HUES48 (cell line): Measurements from ENCODE around the gene F7.

Experiments
- H3K27ac ChIP-seq: one replicate; pipeline ENCODE4 v1.7.0; 2013; ENCODE audit warnings: low read depth, low read length, inconsistent platforms
- H3K27me3 ChIP-seq: 2 replicates; pipeline ENCODE4 v1.6.1; 2013; ENCODE audit warnings: mild to moderate bottlenecking, low read length; ENCODE audit not compliant: control insufficient read depth, insufficient read depth
- H3K36me3 ChIP-seq: 2 replicates; pipeline ENCODE4 v1.6.1; 2013; ENCODE audit warnings: low read length; ENCODE audit not compliant: control insufficient read depth, insufficient read depth
- H3K4me1 ChIP-seq: 2 replicates; pipeline ENCODE4 v1.6.1; 2013; ENCODE audit warnings: mild to moderate bottlenecking, low read length; ENCODE audit not compliant: control insufficient read depth, insufficient read depth
- H3K4me3 ChIP-seq: 2 replicates; pipeline ENCODE4 v1.5.1; 2013; ENCODE audit warnings: mild to moderate bottlenecking, low read depth, low read length
- H3K9ac ChIP-seq: 2 replicates; pipeline ENCODE4 v1.6.1; 2013; ENCODE audit warnings: mild to moderate bottlenecking, low read depth, low read length, moderate library complexity
- H3K9me3 ChIP-seq: 2 replicates; pipeline ENCODE4 v1.6.1; 2013; ENCODE audit warnings: low read length; ENCODE audit not compliant: control insufficient read depth, insufficient read depth

F7 gene

GRCh38 chr13:113138792-113139551 is 33.4 kb downstream of the F7 start:
- Histone ChIP-seq H3K36me3 (no peaks in the 10 kb centered on the region), H3K9ac (no peak overlapping the region), H3K27ac (no peak overlapping the region), H3K27me3 (no peaks in the 10 kb centered on the region), H3K4me3 (no peak overlapping the region), H3K4me1 (peaks cover 12% of the 10 kb centered on the region), H3K9me3 (no peaks in the 10 kb centered on the region)

- no peaks in the 10 kb centered on the region for H3K9me3 ChIP-seq
- no peaks in the 10 kb centered on the region for H3K27me3 ChIP-seq
- no peak overlapping the region for H3K9ac ChIP-seq
- H3K4me3 ChIP-seq: no peak overlapping the region
- peaks cover 12% of the 10 kb centered on the region for H3K4me1 ChIP-seq
- no peaks in the 10 kb centered on the region for H3K36me3 ChIP-seq
- no peak overlapping the region for H3K27ac ChIP-seq
Observed at GRCh38 chr13:113139577-113139976, 34.0 kb downstream of the F7 start.

GRCh38 chr13:113140677-113141600 is 35.3 kb downstream of the F7 start:
- no peak overlapping the region for H3K27ac ChIP-seq
- no peaks in the 10 kb centered on the region for H3K36me3 ChIP-seq
- no peak overlapping the region for H3K9ac ChIP-seq
- H3K4me1 ChIP-seq: peaks cover 12% of the 10 kb centered on the region
- no peaks in the 10 kb centered on the region for H3K27me3 ChIP-seq
- no peaks in the 10 kb centered on the region for H3K9me3 ChIP-seq
- H3K4me3 ChIP-seq: no peak overlapping the region

GRCh38 chr13:113141601-113141970 is 36.0 kb downstream of the F7 start:
- Histone ChIP-seq H3K27ac (no peak overlapping the region), H3K36me3 (no peaks in the 10 kb centered on the region), H3K4me3 (no peak overlapping the region), H3K27me3 (no peaks in the 10 kb centered on the region), H3K9ac (no peak overlapping the region), H3K9me3 (no peaks in the 10 kb centered on the region), H3K4me1 (peaks cover 12% of the 10 kb centered on the region)

GRCh38 chr13:113142876-113143275 is 37.3 kb downstream of the F7 start:
- Histone ChIP-seq H3K9me3 (no peaks in the 10 kb centered on the region), H3K4me1 (peaks cover 5% of the 10 kb centered on the region), H3K4me3 (no peak overlapping the region), H3K36me3 (no peaks in the 10 kb centered on the region), H3K27me3 (no peaks in the 10 kb centered on the region), H3K27ac (no peak overlapping the region), H3K9ac (no peak overlapping the region)

GRCh38 chr13:113143466-113144254 is 38.1 kb downstream of the F7 start:
- no peaks in the 10 kb centered on the region for H3K9me3 ChIP-seq
- H3K27me3 ChIP-seq: no peaks in the 10 kb centered on the region
- no peak overlapping the region for H3K27ac ChIP-seq
- no peak overlapping the region for H3K4me3 ChIP-seq
- no peaks in the 10 kb centered on the region for H3K4me1 ChIP-seq
- no peak overlapping the region for H3K9ac ChIP-seq
- H3K36me3 ChIP-seq: no peaks in the 10 kb centered on the region

- Histone ChIP-seq H3K27me3 (no peaks in the 10 kb centered on the region), H3K4me3 (no peak overlapping the region), H3K36me3 (no peaks in the 10 kb centered on the region), H3K4me1 (no peaks in the 10 kb centered on the region), H3K9ac (no peak overlapping the region), H3K9me3 (no peaks in the 10 kb centered on the region), H3K27ac (no peak overlapping the region)
Observed at GRCh38 chr13:113144255-113144629, 38.7 kb downstream of the F7 start.

- no peak overlapping the region for H3K4me3 ChIP-seq
- no peak overlapping the region for H3K9ac ChIP-seq
Observed at GRCh38 chr13:113145496-113145895, 39.9 kb downstream of the F7 start.

GRCh38 chr13:113145911-113146598 is 40.5 kb downstream of the F7 start:
- no peaks in the 10 kb centered on the region for H3K9me3 ChIP-seq
- H3K27me3 ChIP-seq: no peaks in the 10 kb centered on the region
- H3K4me1 ChIP-seq: no peaks in the 10 kb centered on the region
- no peak overlapping the region for H3K27ac ChIP-seq
- H3K4me3 ChIP-seq: no peak overlapping the region
- no peaks in the 10 kb centered on the region for H3K36me3 ChIP-seq
- H3K9ac ChIP-seq: no peak overlapping the region

More at GRCh38 chr13:113145496-113145895, 39.9 kb downstream of the F7 start:
- H3K27ac ChIP-seq: no peak overlapping the region
- no peaks in the 10 kb centered on the region for H3K36me3 ChIP-seq
- H3K4me1 ChIP-seq: no peaks in the 10 kb centered on the region
- no peaks in the 10 kb centered on the region for H3K27me3 ChIP-seq
- no peaks in the 10 kb centered on the region for H3K9me3 ChIP-seq

- no peak overlapping the region for H3K27ac ChIP-seq
- no peak overlapping the region for H3K9ac ChIP-seq
- H3K36me3 ChIP-seq: no peaks in the 10 kb centered on the region
- peaks cover 1% of the 10 kb centered on the region for H3K27me3 ChIP-seq
- H3K4me3 ChIP-seq: no peak overlapping the region
- H3K9me3 ChIP-seq: no peaks in the 10 kb centered on the region
- H3K4me1 ChIP-seq: no peaks in the 10 kb centered on the region
Observed at GRCh38 chr13:113146750-113147149, 41.2 kb downstream of the F7 start.
